HCT116 (cell line): ENCODE data around the gene TELO2. TPM values are rescaled to one million over a fixed set of nuclear protein-coding genes. Genes with fewer than 3 reads are reported as not detected.

Experiments
- ATAC-seq: fragments of 200-7000 bp; cut with Tn5 transposase; 2 replicates; pipeline ENCODE4 v1.9.1; 2020; ENCODE audit warnings: mild to moderate bottlenecking, moderate library complexity
- BruUV-seq: library from RNA; stranded (reverse); fragments of 400-500 nt; replicated peaks from 2 replicates; lab custom pipeline; 2021; lab: Mats Ljungman, UMichigan
- CTCF ChIA-PET: fragments of 300-600 bp; sonication (Branson Sonifier 250); formaldehyde crosslinking; loops from one replicate; lab custom pipeline; 2021; ENCODE audit warnings: antibody characterized with exemption; lab: Charles Lee
- POLR2A ChIA-PET: fragments of 300-600, 350-600 bp; sonication (Branson Sonifier 250); formaldehyde crosslinking; loops from one replicate; lab custom pipeline; 2021; ENCODE audit warnings: antibody characterized with exemption; lab: Charles Lee
- RAD21 ChIA-PET, 2 experiments: fragments of 300-600 bp; sonication (Branson Sonifier 250); formaldehyde crosslinking; loops; one replicate each; lab custom pipeline; 2023; ENCODE audit warnings: low total read pairs in 2 of 2; ENCODE audit not compliant: uncharacterized antibody in 2 of 2, unreplicated experiment in 2 of 2, low non-redundant PET in 1 of 2; lab: Charles Lee
- DNase-seq: peaks from one replicate; pipeline ENCODE4 v3.0.0-alpha.2; 2010; ENCODE audit warnings: low read depth, low spot score
- H2AFZ ChIP-seq: fragments of 200-600 bp; shearing (Covaris generic), sonication (generic); 2 replicates; pipeline ENCODE4 v1.6.1; 2017; ENCODE audit warnings: low read depth, mixed run types, mixed read lengths, antibody characterized with exemption, low read length; ENCODE audit not compliant: poor library complexity, severe bottlenecking
- H3K27ac ChIP-seq: 2 replicates; pipeline ENCODE4 v1.5.1; 2012; ENCODE audit warnings: low read depth, low read length
- H3K27me3 ChIP-seq: fragments of 200-600 bp; sonication (generic); 2 replicates; pipeline ENCODE4 v1.6.1; 2016; ENCODE audit warnings: mixed run types, low read length, mixed read lengths; ENCODE audit not compliant: insufficient read depth
- H3K36me3 ChIP-seq, 2 experiments: fragments of 200-500 bp in 1 of 2; fragments of 200-600 bp in 1 of 2; sonication (Bioruptor generic) in 1 of 2; sonication (generic) in 1 of 2; 2 replicates each; pipeline versions ENCODE4 v1.5.1 to v1.6.1; 2014 to 2016; ENCODE audit warnings: low read length in 2 of 2, inconsistent platforms in 1 of 2, mixed read lengths in 1 of 2, mixed run types in 1 of 2; ENCODE audit not compliant: insufficient read depth in 2 of 2, control insufficient read depth in 1 of 2
- H3K4me1 ChIP-seq, 2 experiments: fragments of 200-600 bp in 1 of 2; sonication (generic) in 1 of 2; 2 replicates each; pipeline versions ENCODE4 v1.5.1 to v1.6.1; 2012 to 2017; ENCODE audit warnings: low read length in 2 of 2, inconsistent platforms in 1 of 2, mild to moderate bottlenecking in 1 of 2, mixed read lengths in 1 of 2, mixed run types in 1 of 2, moderate library complexity in 1 of 2; ENCODE audit not compliant: insufficient read depth in 2 of 2, control insufficient read depth in 1 of 2
- H3K4me2 ChIP-seq: fragments of 200-600 bp; sonication (generic); 2 replicates; pipeline ENCODE4 v1.6.1; 2017; ENCODE audit warnings: mixed run types, low read length, mixed read lengths
- H3K4me3 ChIP-seq, 2 experiments: fragments of 200-600 bp in 1 of 2; sonication (generic) in 1 of 2; replicated peaks in 1 of 2; 2 replicates each; pipeline ENCODE4 v1.5.1; 2011 to 2016; ENCODE audit warnings: low read length in 2 of 2, control low read depth in 1 of 2, low read depth in 1 of 2, mild to moderate bottlenecking in 1 of 2, mixed read lengths in 1 of 2, mixed run types in 1 of 2
- H3K79me2 ChIP-seq: fragments of 200-600 bp; sonication (generic); 2 replicates; pipeline ENCODE4 v1.6.1; 2017; ENCODE audit warnings: mild to moderate bottlenecking, mixed run types, low read length, moderate library complexity, mixed read lengths; ENCODE audit not compliant: insufficient read depth
- H3K9ac ChIP-seq: fragments of 200-600 bp; sonication (generic); 2 replicates; pipeline ENCODE4 v1.6.1; 2016; ENCODE audit warnings: low read length, mixed read lengths
- H3K9me2 ChIP-seq: fragments of 200-600 bp; sonication (generic), shearing (Covaris generic); 2 replicates; pipeline ENCODE4 v1.6.1; 2017; ENCODE audit warnings: mixed run types, mild to moderate bottlenecking, moderate library complexity; ENCODE audit not compliant: insufficient read depth
- H3K9me3 ChIP-seq, 2 experiments: fragments of 200-500 bp in 1 of 2; fragments of 200-600 bp in 1 of 2; sonication (Bioruptor generic) in 1 of 2; sonication (generic) in 1 of 2; 2 replicates each; pipeline ENCODE4 v1.6.1; 2014 to 2017; ENCODE audit warnings: low read length in 2 of 2, mixed read lengths in 2 of 2, inconsistent platforms in 1 of 2, low read depth in 1 of 2, mild to moderate bottlenecking in 1 of 2, mixed run types in 1 of 2, moderate library complexity in 1 of 2; ENCODE audit not compliant: control insufficient read depth in 1 of 2, insufficient read depth in 1 of 2
- H4K20me1 ChIP-seq: fragments of 200-600 bp; sonication (generic), shearing (Covaris generic); 2 replicates; pipeline ENCODE4 v1.6.1; 2017; ENCODE audit warnings: mixed run types, mild to moderate bottlenecking, moderate library complexity; ENCODE audit not compliant: insufficient read depth
- CEBPB ChIP-seq: IDR thresholded peaks from 2 replicates; pipeline ENCODE4 v1.6.1; 2012; ENCODE audit warnings: low read depth
- CTCF ChIP-seq, 3 experiments: fragments of 200-600 bp in 1 of 3; sonication (generic) in 1 of 3; IDR thresholded peaks in 2 of 3; conservative IDR thresholded peaks in 1 of 3; 2 replicates each; pipeline ENCODE4 v1.5.1; 2012 to 2017; ENCODE audit warnings: low read depth in 2 of 3, low read length in 2 of 3, antibody characterized with exemption in 1 of 3, borderline replicate concordance in 1 of 3, control low read depth in 1 of 3, mild to moderate bottlenecking in 1 of 3, mixed read lengths in 1 of 3, mixed run types in 1 of 3, moderate library complexity in 1 of 3; ENCODE audit not compliant: insufficient read depth in 1 of 3
- EGR1 ChIP-seq: IDR thresholded peaks from 2 replicates; pipeline ENCODE4 v1.6.1; 2012; ENCODE audit warnings: low read depth
- EZH2phosphoT487 ChIP-seq: fragments of 200-600 bp; IDR thresholded peaks from 2 replicates; pipeline ENCODE4 v1.6.1; 2018; ENCODE audit warnings: antibody characterized with exemption, borderline replicate concordance
- FOSL1 ChIP-seq: IDR thresholded peaks from 2 replicates; pipeline ENCODE4 v1.6.1; 2012; ENCODE audit warnings: low read depth
- JUND ChIP-seq: IDR thresholded peaks from 2 replicates; pipeline ENCODE4 v1.6.1; 2012
- POLR2A ChIP-seq: IDR thresholded peaks from 2 replicates; pipeline ENCODE4 v1.7.0; 2011; ENCODE audit warnings: borderline replicate concordance; ENCODE audit not compliant: insufficient read depth, insufficient read length; ENCODE audit errors: extremely low read depth
- POLR2AphosphoS5 ChIP-seq: IDR thresholded peaks from 2 replicates; pipeline ENCODE4 v1.6.1; 2011; ENCODE audit warnings: mild to moderate bottlenecking, low read depth, low read length, moderate library complexity
- RAD21 ChIP-seq: IDR thresholded peaks from 2 replicates; pipeline ENCODE4 v1.6.1; 2012; ENCODE audit warnings: low read depth, mild to moderate bottlenecking
- REST ChIP-seq: IDR thresholded peaks from 2 replicates; pipeline ENCODE4 v1.6.1; 2012; ENCODE audit warnings: low read depth
- SIN3A ChIP-seq: IDR thresholded peaks from 2 replicates; pipeline ENCODE4 v1.6.1; 2012; ENCODE audit warnings: low read depth
- SP1 ChIP-seq: IDR thresholded peaks from 2 replicates; pipeline ENCODE4 v1.6.1; 2012; ENCODE audit warnings: low read depth
- TCF7L2 ChIP-seq: IDR thresholded peaks from 2 replicates; pipeline ENCODE4 v1.7.0; 2011; ENCODE audit warnings: borderline replicate concordance, inconsistent platforms; ENCODE audit not compliant: insufficient read depth, insufficient read length; ENCODE audit errors: extremely low read depth
- YY1 ChIP-seq: IDR thresholded peaks from 2 replicates; pipeline ENCODE4 v1.6.1; 2011; ENCODE audit warnings: low read length, low read depth, moderate library complexity, mild to moderate bottlenecking; ENCODE audit not compliant: insufficient replicate concordance; ENCODE audit errors: extremely low read depth
- ZBTB33 ChIP-seq: IDR thresholded peaks from 2 replicates; pipeline ENCODE4 v1.6.1; 2011; ENCODE audit warnings: mild to moderate bottlenecking, low read length, moderate library complexity; ENCODE audit not compliant: insufficient replicate concordance; ENCODE audit errors: extremely low read depth
- ZNF274 ChIP-seq: fragments of 200-500 bp; sonication (Bioruptor generic); IDR thresholded peaks from 2 replicates; pipeline ENCODE4 v1.6.1; 2014; ENCODE audit warnings: mild to moderate bottlenecking, low read depth, low read length, inconsistent platforms
- intact Hi-C: fragments of 100-400 bp; cut with micrococcal nuclease; formaldehyde crosslinking; loops from 2 replicates; pipeline ENCODE4 v1.10.0; 2022
- total RNA-seq: library from RNA; stranded (reverse); gene quantifications from one replicate; pipeline ENCODE4 v1.2.1, GENCODE V29; 2021; ENCODE audit not compliant: unreplicated experiment

TELO2 gene
- total RNA-seq, 1 experiment from 2014 or later: 74.3 TPM

- TF ChIP-seq POLR2A (no peak), EZH2phosphoT487 (no peak), ZNF274 (no peak), SP1 (no peak), FOSL1 (no peak), CTCF (IDR thresholded peaks at IDR 0.05 in 2 of 3, conservative IDR thresholded peaks at IDR 0.05 in 1 of 3; ENCODE audit: borderline replicate concordance in 1 of 3, insufficient read depth in 1 of 3, low read depth in 2 of 3, low read length in 2 of 3) (no peak), JUND (no peak), RAD21 (no peak), CEBPB (no peak), REST (no peak), ZBTB33 (no peak), EGR1 (no peak), POLR2AphosphoS5 (no peak), YY1 (no peak), TCF7L2 (no peak), SIN3A (no peak)
- no peak overlapping the region for H3K9ac ChIP-seq
- intact Hi-C loops: no loop called here
- no peaks in the 10 kb centered on the region for H3K36me3 ChIP-seq
- H3K79me2 ChIP-seq: no peaks in the 10 kb centered on the region
- ChIA-PET CTCF (no interaction called here), POLR2A (no interaction called here), RAD21 (no interaction called here)
- BruUV-seq: no TSS peak
- DNase-seq (no peak), ATAC-seq (no peak)
- no peak overlapping the region for H3K4me3 ChIP-seq
- no peak overlapping the region for H3K4me2 ChIP-seq
- no peaks in the 10 kb centered on the region for H3K9me2 ChIP-seq
- H2AFZ ChIP-seq: no peak overlapping the region
- H3K27ac ChIP-seq: no peak overlapping the region
- H3K27me3 ChIP-seq: no peaks in the 10 kb centered on the region
- H4K20me1 ChIP-seq: no peaks in the 10 kb centered on the region
- peaks cover 19 to 25% of the 10 kb centered on the region in 2 experiments for H3K4me1 ChIP-seq
- H3K9me3 ChIP-seq: no peaks in the 10 kb centered on the region
Observed at GRCh38 chr16:1540556-1540855, 47.3 kb downstream of the TELO2 start.
